Cardiac muscle cell (in vitro differentiated cells and primary cell): Measurements from ENCODE around the gene SMAD2. TPM values are rescaled to one million over a fixed set of nuclear protein-coding genes. Genes with fewer than 3 reads are reported as not detected.

Experiments
- DNase-seq, 2 donors: peaks; one replicate each; pipeline versions ENCODE4 v3.0.0 to v3.0.0-alpha.2; 2010 to 2017; ENCODE audit warnings: low read depth in 1 of 2, low spot score in 1 of 2
- H3K27ac ChIP-seq: fragments of 200-600 bp; sonication (generic); 2 replicates; pipeline ENCODE4 v1.5.1; 2016
- H3K27me3 ChIP-seq: fragments of 200-600 bp; sonication (generic); 2 replicates; pipeline ENCODE4 v1.6.0; 2016; ENCODE audit warnings: control low read depth
- H3K36me3 ChIP-seq: fragments of 200-600 bp; sonication (generic); 2 replicates; pipeline ENCODE4 v1.5.1; 2016; ENCODE audit warnings: control low read depth
- H3K4me1 ChIP-seq: fragments of 200-600 bp; sonication (generic); 2 replicates; pipeline ENCODE4 v1.8.1; 2017; ENCODE audit warnings: low read depth, mild to moderate bottlenecking, mixed run types
- H3K4me3 ChIP-seq: fragments of 200-600 bp; sonication (generic); 2 replicates; pipeline ENCODE4 v1.5.1; 2016; ENCODE audit warnings: mild to moderate bottlenecking
- H3K9me3 ChIP-seq: fragments of 200-600 bp; sonication (generic); 2 replicates; pipeline ENCODE4 v1.5.1; 2017; ENCODE audit warnings: low read depth, mild to moderate bottlenecking, control low read depth
- CTCF ChIP-seq: IDR thresholded peaks from 2 replicates; pipeline ENCODE4 v1.5.1; 2012; ENCODE audit warnings: low read depth, mild to moderate bottlenecking, low read length
- polyA plus RNA-seq: library from polyadenylated mRNA; unstranded; fragments of >200 nt; fragmentation: Nextera tagmentation; extraction: Ambion mirVana; gene quantifications from 2 replicates; pipeline ENCODE4 v1.2.1, GENCODE V29; 2016
- total RNA-seq: library from RNA; depleted of rRNA; stranded (reverse); fragments of >200 nt; gene quantifications from 2 replicates; pipeline ENCODE4 v1.2.3, GENCODE V29; 2016

SMAD2 gene
- total and polyA plus RNA-seq, 2 experiments from 2014 or later, result 84.6 to 85.8 TPM

- DNase-seq, result peak in 1 of 2 donors; percentile 53
- Histone ChIP-seq H3K27ac (no peak overlapping the region), H3K36me3 (no peaks in the 10 kb centered on the region), H3K4me3 (no peak overlapping the region), H3K27me3 (no peaks in the 10 kb centered on the region), H3K9me3 (no peaks in the 10 kb centered on the region), H3K4me1 (no peaks in the 10 kb centered on the region)
- TF ChIP-seq CTCF, result no peak
Observed at GRCh38 chr18:47944972-47945852, 14.8 kb upstream of the SMAD2 start.

- Histone ChIP-seq H3K27me3 (no peaks in the 10 kb centered on the region), H3K27ac (no peak overlapping the region), H3K4me3 (no peak overlapping the region), H3K9me3 (no peaks in the 10 kb centered on the region), H3K4me1 (no peaks in the 10 kb centered on the region), H3K36me3 (no peaks in the 10 kb centered on the region)
- no peak for TF ChIP-seq CTCF
- no peak for DNase-seq
Observed at GRCh38 chr18:47936952-47937351, 6.5 kb upstream of the SMAD2 start.

- Histone ChIP-seq H3K4me1 (no peaks in the 10 kb centered on the region), H3K9me3 (no peaks in the 10 kb centered on the region), H3K36me3 (no peaks in the 10 kb centered on the region), H3K4me3 (no peak overlapping the region), H3K27me3 (no peaks in the 10 kb centered on the region), H3K27ac (no peak overlapping the region)
- no peak for DNase-seq
- TF ChIP-seq CTCF, result no peak
Observed at GRCh38 chr18:47935321-47936055, 5.0 kb upstream of the SMAD2 start.

- H3K27ac ChIP-seq, result peak overlapping the region; percentile 99
- no peaks in the 10 kb centered on the region for H3K9me3 ChIP-seq
- H3K4me1 ChIP-seq, result peaks cover 15% of the 10 kb centered on the region
- H3K4me3 ChIP-seq, result no peak overlapping the region
- no peaks in the 10 kb centered on the region for H3K27me3 ChIP-seq
- no peak for TF ChIP-seq CTCF
- no peaks in the 10 kb centered on the region for H3K36me3 ChIP-seq
- peak in 1 of 2 donors; percentile 30 for DNase-seq
Observed at GRCh38 chr18:47932603-47933002, 2.1 kb upstream of the SMAD2 start.

GRCh38 chr18:47932190-47932589 lies 1.7 kb upstream of the SMAD2 start:
- no peaks in the 10 kb centered on the region for H3K27me3 ChIP-seq
- TF ChIP-seq CTCF, result no peak

More at GRCh38 chr18:47932190-47932589, 1.7 kb upstream of the SMAD2 start:
- no peaks in the 10 kb centered on the region for H3K9me3 ChIP-seq
- DNase-seq, result no peak
- no peak overlapping the region for H3K4me3 ChIP-seq
- peaks cover 19% of the 10 kb centered on the region for H3K4me1 ChIP-seq
- H3K36me3 ChIP-seq, result no peaks in the 10 kb centered on the region
- H3K27ac ChIP-seq, result peak overlapping the region; percentile 99
